DMS53 (cell line): ENCODE results near the gene ITCH.
A peak's percentile ranks its signal among the peaks of the same experiment; 100 is the strongest.
"Not testable (repeated sequence)": the region's sequence is repeated elsewhere in the genome, so short reads cannot be mapped to it uniquely, and the experiment has no call there.

Source experiments
- DNase-seq: peaks from one replicate; lab custom pipeline; 2025; lab: John Stamatoyannopoulos, UW

Gene ITCH

DNA sequence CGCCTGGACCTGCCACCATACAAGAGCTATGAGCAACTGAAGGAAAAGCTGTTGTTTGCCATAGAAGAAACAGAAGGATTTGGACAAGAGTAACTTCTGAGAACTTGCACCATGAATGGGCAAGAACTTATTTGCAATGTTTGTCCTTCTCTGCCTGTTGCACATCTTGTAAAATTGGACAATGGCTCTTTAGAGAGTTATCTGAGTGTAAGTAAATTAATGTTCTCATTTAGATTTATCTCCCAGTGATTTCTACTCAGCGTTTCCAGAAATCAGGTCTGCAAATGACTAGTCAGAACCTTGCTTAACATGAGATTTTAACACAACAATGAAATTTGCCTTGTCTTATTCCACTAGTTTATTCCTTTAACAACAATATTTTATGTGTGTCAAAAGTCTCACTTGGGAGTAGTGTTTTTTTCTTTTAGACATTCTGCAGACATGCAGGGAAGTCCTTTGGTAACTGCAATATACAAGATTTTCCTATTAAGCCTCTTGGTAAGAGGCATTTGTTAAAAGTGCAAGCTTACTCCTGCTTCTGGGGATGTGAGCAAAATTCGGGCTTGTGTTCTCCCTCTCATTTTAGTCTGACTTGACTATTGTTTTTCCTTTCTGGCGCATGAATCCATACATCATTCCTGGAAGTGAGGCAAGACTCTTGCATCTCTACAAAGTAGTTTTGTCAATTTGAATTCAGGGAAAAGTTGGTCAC lies 144.8 kb downstream of the ITCH start:
- no peak for DNase-seq

DNA sequence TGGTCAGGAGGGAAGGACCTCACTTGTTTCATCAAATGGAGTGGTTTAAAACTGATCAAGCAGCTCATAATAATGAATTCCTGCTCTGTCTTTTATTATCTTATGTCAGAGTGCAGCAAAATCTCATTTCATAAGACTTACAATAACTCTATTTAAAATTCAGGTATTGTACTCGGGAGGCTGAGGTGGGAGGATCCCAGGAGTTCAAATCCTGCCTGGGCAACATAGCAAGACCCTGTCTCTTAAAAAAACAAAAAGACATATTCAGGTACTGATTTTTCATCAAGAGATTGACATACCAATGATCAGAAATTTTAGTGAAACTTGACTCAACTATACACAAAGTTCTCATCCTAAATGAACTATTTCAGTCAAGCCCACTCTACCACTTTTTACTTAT lies 147.5 kb downstream of the ITCH start:
- DNase-seq: no peak

GRCh38 chr20:34511891-34512265 lies 148.8 kb downstream of the ITCH start:
- DNase-seq: peak; percentile 79

- peak; percentile 35 for DNase-seq
Observed at GRCh38 chr20:34512266-34512954, 149.3 kb downstream of the ITCH start.

DNA sequence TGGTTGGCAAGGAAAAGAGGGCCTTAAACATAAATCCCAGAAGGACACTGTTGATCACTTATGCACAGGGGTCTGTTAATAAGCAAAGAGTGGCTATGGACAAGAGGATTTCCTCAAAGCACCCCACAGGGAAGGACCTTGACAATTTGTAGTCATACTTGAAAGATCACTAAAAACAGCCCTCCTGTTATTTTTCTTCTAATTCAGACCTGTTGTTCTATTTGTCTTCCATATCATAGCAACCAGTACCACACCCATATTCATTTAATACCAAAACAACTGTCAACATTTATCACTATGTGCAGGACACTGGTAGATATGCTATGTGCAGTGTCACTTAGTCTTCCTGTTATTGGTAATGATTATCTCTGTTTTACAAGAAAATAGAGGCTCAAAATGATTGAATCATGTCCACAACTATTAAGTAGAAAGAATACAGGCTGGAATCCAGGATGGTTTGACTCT lies 149.9 kb downstream of the ITCH start:
- peak; percentile 55 for DNase-seq

DNA sequence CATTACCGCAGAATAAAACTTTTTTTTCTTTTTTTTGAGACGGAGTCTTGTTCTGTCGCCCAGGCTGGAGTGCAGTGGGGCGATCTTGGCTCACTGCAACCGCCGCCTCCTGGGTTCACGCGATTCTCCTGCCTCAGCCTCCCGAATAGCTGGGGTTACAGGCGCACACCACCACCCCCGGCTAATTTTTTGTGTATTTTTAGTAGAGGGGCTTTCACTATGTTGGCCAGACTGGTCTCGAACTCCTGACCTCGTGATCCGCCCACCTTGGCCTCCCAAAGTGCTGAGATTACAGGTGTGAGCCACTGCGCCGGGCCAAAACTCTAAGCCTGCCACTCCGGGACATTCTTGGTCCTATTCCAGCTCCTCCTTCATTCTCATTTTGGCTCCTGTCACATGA lies 151.0 kb downstream of the ITCH start:
- not testable (repeated sequence) for DNase-seq

DNA sequence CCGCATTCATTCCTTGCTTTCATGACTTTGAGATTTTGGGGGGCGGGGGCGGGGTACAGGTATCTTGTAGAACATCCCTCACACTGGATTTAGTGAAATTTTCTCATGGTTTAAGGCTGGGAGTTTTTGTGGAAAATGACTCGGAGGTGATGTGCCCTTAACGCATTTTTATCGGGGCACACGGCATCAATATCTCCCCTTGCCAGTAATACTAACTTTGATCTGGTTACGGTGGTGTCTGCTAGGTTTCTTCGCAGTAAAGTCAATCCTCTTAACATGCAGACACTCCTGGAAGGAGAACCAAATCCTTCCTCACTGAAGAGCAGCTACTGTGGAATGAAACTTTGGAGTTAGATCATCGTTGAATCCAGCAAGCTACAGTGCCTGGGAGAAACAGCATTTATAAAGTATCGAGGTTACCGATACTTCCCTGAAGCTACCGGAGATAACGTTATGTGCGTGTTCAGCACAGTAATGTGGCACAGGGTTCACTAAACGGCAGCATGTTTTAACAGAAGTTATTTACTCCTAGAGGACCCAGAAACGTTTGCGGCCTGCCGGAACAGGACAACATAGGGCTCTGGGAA lies 151.9 kb downstream of the ITCH start:
- DNase-seq: no peak

DNA sequence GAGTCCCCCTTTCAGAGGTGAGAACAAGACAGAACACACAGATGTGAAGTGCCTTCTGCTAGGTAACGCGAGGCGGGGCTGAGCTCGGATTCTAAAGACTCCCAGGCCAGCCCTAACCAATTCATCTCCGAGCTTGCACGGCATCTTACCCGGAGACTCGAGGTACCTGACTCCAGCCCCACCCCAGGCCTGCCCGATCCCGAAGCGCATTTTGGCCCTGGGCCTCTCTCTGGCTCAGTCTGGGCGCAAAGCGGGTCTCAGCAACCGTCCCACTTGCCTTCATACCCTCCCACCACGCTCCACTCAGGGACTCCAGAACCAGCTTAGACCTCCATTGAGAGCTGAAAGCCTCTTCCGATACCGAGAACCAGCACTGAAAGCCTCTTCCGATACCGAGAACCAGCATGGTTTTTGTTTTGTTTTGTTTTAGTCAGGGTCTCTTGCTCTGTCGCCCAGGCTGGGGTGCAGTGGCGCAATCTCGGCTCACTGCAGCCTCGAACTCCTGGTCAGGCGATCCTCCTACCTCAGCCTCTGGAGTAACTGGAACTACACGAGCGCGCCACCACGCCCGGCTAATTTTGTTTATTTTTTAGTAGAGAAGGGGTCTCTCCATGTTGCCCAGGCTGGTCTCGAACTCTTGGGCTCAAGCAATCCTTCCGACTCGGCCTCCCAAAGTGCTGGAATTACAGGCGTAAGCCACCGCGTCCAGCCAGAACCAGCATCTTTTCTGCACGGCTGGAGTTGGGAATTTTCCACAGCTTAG lies 152.6 kb downstream of the ITCH start:
- DNase-seq: peak; percentile 92

DNA sequence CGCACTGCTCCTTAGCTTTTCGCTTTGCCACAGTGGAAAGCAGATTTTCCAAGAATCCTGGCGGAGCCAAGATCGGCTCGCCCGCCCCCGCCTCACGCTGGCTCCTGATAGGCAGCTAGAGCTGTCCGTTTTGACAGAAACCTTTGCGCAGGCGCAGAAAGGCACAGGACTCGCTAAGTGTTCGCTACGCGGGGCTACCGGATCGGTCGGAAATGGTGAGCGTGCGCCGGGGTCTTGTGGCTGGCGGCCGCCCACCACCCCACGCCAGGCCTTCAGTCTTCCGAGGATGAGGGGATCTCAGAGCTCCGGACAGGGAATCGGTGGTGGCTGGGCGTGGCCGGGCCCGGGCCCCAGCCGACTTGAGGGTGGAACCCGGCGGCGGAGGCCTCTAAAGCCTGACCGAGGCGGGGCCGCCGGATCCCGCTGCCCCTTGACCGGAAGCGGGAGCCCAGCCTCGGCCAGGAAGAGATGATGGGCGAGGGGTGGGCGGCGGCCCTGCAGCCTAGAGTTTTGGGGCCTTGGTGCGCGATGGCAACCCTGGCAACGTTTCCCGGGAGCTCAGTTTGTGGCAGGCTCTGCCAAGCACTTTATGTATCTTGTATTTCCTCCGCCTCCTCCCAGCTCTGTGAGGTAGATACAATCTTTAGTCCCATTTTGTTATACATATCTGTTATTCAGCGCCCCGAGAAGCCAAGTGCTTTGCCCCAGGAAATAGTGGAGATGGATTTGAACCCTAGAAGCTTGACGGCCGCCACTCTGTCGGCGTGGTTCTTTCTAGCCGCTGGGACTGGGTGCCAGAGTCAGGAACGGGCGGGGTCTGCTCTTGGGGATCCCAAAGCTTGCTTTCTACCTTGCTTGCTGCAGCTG lies 153.4 kb downstream of the ITCH start, which contains the start of gene DYNLRB1:
DYNLRB1 (plus strand) TSS at position 176 of the 867 bp plus-strand sequence; CDS start at position 213, 37 bp downstream.
- DNase-seq: peak; percentile 98

GRCh38 chr20:34517114-34517505 lies 154.0 kb downstream of the ITCH start:
- DNase-seq: no peak

- not testable (repeated sequence) for DNase-seq
Observed at GRCh38 chr20:34518863-34519262, 155.8 kb downstream of the ITCH start.

- DNase-seq: not testable (repeated sequence)
Observed at GRCh38 chr20:34519841-34520240, 156.8 kb downstream of the ITCH start.

DNA sequence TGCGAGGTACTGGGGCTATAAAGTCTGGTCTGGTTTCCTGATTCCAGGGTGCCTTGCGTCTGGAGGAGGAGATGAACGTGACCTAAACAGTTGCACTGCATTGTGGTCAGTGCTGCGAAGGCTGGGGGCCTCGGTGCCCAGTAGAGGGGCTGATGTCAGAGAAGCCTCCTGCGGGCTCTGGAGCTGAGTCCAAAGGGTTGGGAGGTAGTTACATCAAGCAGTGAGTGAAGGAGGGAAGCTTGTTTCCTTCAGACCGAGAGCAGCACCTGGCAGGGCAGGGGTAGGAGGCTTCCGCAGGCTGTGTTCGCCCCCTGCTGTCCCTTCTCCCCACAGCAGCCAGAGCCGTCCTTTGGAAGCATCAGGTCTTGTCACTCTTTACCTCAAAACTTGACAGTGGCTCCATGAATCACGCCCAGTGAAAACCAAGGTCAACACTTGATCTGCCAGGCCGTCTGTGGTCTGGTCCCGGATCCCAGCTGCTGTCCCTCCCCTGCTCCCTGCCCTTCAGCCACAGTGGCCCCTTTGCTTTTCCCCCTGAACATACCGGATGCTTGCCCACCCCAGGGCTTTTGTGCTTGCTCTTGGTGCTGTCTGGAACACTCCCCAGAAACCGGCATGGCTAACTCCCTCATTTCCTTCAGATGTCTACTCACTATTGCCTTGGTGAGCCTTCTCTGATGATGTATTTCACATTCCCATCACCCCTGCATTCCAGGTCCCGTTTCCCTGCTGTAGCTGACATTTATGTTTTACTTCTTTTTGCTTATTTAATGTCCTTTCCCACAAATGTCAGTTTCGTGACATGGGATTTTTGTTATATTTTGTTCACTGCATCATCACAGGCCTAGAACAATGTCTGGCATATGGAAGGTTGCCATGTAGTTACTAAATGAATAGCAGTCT lies 160.1 kb downstream of the ITCH start:
- peak; percentile 87 for DNase-seq

DNA sequence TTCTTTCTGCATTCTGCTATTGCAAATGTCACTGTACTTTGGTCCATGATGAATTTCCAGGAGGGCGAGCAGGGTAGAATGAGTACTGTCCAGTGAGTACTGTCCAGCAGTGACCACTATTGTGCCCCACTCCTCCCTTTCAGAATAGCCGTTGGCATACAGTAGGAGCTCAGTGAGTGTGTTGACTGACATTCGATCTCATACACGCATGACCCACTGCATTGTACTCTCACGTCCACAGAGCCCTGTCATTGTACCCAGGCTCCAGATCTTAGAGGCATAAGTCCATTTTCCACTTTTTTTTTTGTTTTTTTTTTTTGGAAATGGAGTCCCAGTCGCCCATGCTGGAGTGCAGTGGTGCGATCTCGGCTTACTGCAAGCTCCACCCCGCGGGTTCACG lies 161.4 kb downstream of the ITCH start:
- no peak for DNase-seq

DNA sequence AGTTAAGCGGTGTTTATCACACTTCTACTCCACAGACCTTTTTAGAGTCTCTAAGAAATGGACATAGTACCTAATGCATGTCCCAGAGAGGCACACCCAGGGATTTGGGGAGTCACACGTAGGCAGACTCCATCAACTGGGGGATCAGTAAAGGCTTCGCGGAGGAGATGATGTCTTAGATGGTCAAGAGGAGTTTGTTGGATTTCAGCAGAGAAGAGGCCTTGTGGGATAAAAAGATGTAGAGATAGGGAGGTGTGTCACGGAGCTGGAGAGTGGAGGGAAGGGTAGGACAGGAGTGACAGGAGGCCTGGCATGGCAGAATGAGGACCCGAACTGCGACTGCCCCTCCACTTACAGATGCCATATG lies 162.3 kb downstream of the ITCH start:
- DNase-seq: no peak

- DNase-seq: peak; percentile 97
Observed at GRCh38 chr20:34525709-34526416, 162.8 kb downstream of the ITCH start.

GRCh38 chr20:34526466-34526865 lies 163.4 kb downstream of the ITCH start:
- no peak for DNase-seq

DNA sequence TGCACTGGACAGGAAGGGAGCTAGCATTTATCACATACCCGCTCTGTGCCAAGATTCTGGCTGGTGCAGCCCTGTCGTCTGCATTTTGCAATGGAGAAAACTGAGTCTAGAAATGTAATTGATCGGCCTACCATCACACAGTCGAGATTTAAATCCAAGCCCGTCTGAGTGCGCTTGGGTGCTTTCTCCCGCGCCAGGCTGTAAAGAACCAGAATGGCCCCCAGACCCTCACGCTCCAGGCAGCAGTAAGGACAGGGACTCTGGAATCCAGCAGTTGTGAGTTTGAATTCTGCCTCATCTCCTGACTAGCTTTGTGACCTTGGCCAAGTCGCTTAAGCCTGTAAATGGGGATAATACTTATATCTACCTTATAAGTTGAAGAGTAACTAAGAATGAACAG lies 163.9 kb downstream of the ITCH start:
- no peak for DNase-seq

- no peak for DNase-seq
Observed at GRCh38 chr20:34528921-34529297, 165.8 kb downstream of the ITCH start.

DNA sequence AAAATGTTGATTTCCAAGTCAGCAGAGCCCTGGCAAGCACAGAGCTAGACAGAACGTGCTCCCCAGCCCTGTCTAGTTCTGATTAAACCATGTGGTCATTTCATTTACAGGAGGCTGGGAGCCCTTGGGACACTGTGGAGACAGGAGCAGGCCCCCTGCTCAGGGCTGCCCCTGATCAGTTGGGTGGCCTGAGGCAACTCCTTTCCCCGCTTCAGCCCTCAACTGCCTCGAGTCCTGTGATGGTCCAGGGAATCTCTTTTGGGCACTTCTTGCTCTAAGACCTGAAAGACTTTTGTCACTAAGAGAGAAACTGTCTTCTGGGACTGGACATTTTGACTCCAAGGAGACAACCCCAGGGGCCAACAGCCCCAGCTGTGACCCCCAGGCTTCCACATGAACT lies 166.7 kb downstream of the ITCH start:
- no peak for DNase-seq
